GM12864 (cell line): Measurements from ENCODE around the gene NFIA.
A peak's percentile ranks its signal among the peaks of the same experiment; 100 is the strongest.

ENCODE experiments used
- DNase-seq: peaks from one replicate; pipeline ENCODE4 v3.0.0-alpha.2; 2011; ENCODE audit warnings: low read depth
- H3K4me3 ChIP-seq: 2 replicates; pipeline ENCODE4 v1.5.1; 2011; ENCODE audit warnings: mild to moderate bottlenecking, low read depth, low read length, control low read depth
- CTCF ChIP-seq: IDR thresholded peaks from 2 replicates; pipeline ENCODE4 v1.5.1; 2011; ENCODE audit warnings: low read depth, mild to moderate bottlenecking, moderate library complexity, low read length, control low read depth, inconsistent platforms; ENCODE audit errors: missing control alignments

NFIA gene

DNA sequence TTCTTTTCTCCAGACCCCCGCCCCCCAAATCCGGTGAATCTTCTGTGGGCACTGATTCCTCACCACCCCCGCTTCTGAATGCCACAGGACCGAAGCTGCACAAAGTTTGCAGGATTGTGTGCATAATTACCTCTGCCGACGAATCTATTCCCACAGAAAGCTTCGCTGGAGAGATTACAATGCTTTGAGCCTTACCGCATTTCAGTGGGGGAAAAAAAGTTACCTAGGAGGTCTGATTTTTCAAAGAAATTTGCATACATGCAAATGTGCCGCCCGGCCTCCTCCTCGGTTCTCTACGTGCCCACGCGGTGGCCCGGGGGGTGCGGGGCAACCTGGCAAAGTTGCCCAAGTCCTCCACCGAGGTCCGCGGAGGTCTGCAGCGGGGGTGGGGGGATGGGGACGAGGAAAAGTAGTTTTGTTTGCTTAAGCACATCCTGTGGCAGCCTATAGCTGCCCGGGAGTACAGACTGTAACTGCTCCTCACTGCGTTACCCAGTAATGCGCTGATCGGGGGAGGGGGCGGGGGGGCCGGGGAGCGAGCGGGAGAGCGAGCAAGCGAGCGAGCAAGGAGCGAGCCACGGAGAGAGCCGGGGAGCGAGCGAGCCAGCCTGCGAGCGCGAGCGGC lies 563 bp upstream of the NFIA start:
- no peak for TF ChIP-seq CTCF
- DNase-seq, result no peak
- H3K4me3 ChIP-seq, result peak overlapping the region; percentile 60

DNA sequence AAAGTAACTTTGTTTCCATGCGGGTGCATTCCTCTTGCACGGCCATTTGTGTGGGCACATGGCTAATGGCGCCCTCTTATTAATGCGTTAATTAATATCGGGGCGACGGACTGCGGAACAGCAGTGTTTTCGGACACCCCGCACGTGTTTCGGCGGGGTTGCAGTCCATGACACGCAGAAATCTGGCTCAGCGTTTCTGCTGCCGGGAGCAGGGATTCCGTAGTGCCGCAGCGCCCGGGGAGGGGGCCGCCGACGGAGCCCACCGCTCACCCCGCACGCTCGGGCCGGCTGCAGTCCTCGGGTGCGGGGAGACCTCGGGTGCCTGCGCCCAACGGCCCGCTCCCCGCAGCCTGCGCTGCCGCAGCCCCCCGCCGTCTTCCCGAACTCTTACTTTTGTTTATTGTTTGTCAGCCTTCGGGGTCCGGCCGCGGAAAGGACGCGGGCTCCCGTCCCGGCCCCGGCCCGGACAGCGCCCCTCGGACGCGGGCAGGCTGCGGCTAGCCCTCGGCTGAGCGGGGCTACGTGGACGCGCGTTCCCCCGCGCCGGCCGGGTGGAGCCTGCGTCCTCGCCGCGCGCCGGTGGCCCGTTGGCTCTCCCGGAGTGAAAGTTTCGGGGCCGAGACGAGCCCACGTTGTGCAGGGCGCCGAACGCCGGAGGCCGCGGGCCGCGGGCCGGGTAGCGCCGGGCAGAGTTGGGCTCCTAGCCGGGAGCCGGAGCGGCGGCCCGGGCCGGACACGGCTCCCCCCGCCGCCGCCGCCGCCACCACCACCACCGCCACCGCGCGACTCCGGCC lies 849 bp downstream of the NFIA start:
- peak overlapping the region; percentile 60 for H3K4me3 ChIP-seq
- TF ChIP-seq CTCF, result no peak
- no peak for DNase-seq

GRCh38 chr1:61083807-61084440 lies 1.6 kb downstream of the NFIA start:
- TF ChIP-seq CTCF, result no peak
- no peak for DNase-seq
- peak overlapping the region; percentile 60 for H3K4me3 ChIP-seq

GRCh38 chr1:61084491-61085031 lies 2.2 kb downstream of the NFIA start:
- TF ChIP-seq CTCF, result no peak
- DNase-seq, result no peak
- H3K4me3 ChIP-seq, result no peak overlapping the region

DNA sequence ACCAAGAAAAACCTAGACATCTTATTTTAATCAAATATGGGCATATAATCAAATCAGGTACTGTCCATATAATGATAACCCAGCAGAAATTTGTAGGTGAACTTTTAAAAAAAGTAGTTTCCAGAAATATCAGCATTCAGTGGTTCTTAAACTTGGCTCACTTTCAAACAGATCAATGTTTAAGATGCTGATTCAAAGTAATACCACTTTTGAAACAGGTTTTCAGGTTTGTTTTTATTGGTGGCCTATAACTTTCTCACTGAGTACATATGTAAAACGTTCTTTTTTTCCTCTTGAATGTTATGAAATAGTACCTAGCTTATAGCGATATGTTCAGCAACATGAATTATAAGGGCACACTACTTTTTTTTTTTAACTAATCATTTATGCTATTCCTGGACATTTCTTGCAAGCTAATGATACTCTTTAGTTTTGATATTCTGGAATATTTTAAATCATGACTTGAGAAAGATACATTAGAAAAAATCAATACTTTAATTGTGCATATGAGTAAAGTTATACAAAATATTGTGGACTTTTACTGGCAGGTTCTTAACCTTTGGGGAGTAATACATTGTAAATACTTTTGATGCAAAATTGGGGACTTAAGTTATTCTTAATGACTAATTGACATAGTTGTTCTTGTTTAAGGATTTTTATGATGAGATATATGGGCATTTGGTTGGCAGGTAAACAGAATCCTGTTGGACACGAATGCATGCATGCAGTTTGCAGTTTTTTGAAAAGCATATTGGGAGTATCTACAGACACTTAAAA lies 3.0 kb downstream of the NFIA start:
- no peak for TF ChIP-seq CTCF
- DNase-seq, result no peak
- H3K4me3 ChIP-seq, result no peak overlapping the region

- no peak for TF ChIP-seq CTCF
- no peak overlapping the region for H3K4me3 ChIP-seq
- DNase-seq, result no peak
Observed at GRCh38 chr1:61085983-61086644, 3.8 kb downstream of the NFIA start.
